Skeletal muscle tissue (tissue), 4 donors: ENCODE measurements around the gene TRHDE. TPM values are rescaled to one million over a fixed set of nuclear protein-coding genes. Genes with fewer than 3 reads are reported as not detected.

ENCODE experiments used
- H3K27ac ChIP-seq: one replicate; pipeline ENCODE4 v1.7.0; 2013; ENCODE audit warnings: mild to moderate bottlenecking, low read depth, low read length, inconsistent platforms
- H3K27me3 ChIP-seq, 3 donors: one replicate each; pipeline ENCODE4 v1.7.0; 2013; ENCODE audit warnings: low read length in 3 of 3; ENCODE audit not compliant: control insufficient read depth in 3 of 3, insufficient read depth in 3 of 3
- H3K36me3 ChIP-seq, 3 donors: one replicate each; pipeline ENCODE4 v1.7.0; 2013; ENCODE audit warnings: low read length in 3 of 3; ENCODE audit not compliant: control insufficient read depth in 3 of 3, insufficient read depth in 3 of 3
- H3K4me1 ChIP-seq, 3 donors: one replicate each; pipeline ENCODE4 v1.7.0; 2013; ENCODE audit warnings: low read length in 3 of 3, mild to moderate bottlenecking in 3 of 3; ENCODE audit not compliant: control insufficient read depth in 3 of 3, insufficient read depth in 3 of 3
- H3K4me3 ChIP-seq, 3 donors: one replicate each; pipeline ENCODE4 v1.7.0; 2013; ENCODE audit warnings: low read length in 3 of 3
- H3K9ac ChIP-seq, 3 donors: one replicate each; pipeline ENCODE4 v1.7.0; 2013; ENCODE audit warnings: low read length in 3 of 3, mild to moderate bottlenecking in 3 of 3, moderate library complexity in 2 of 3, low read depth in 1 of 3
- H3K9me3 ChIP-seq, 3 donors: one replicate each; pipeline ENCODE4 v1.7.0; 2013; ENCODE audit warnings: low read length in 3 of 3; ENCODE audit not compliant: control insufficient read depth in 3 of 3
- total RNA-seq: library from RNA; depleted of rRNA; stranded (reverse); fragments of >200 nt; gene quantifications from one replicate; pipeline ENCODE4 v1.2.3, GENCODE V29; 2014
- donor health status: Osteomylitis.

The TRHDE gene
- total RNA-seq, 1 donor from 2014 or later, result 6.8 TPM

- Histone ChIP-seq H3K27ac (no peak overlapping the region), H3K9ac (no peak overlapping the region), H3K4me3 (no peak overlapping the region), H3K36me3 (no peaks in the 10 kb centered on the region), H3K9me3 (no peaks in the 10 kb centered on the region), H3K27me3 (no peaks in the 10 kb centered on the region), H3K4me1 (no peaks in the 10 kb centered on the region)
These were observed 275.4 kb downstream of the TRHDE start for GRCh38 chr12:72547573-72547972.

DNA sequence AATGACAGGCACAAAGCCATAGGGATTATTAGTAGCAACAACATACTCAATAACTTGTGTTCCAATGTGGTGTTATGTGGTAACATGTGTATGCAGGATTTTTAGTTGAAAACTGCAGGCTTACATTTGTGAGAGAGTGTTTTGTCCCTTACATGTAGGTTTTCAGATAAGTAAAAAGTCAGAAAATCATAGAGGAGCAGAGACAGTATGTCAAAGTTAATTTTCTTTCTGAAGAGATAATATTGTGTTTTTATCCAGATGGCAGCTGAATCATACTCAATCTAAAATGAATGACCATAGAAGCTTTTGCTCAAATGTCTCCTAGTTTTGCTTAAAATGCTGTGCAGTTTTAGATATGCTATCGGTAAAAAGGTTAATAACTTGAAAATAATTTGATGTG is 277.0 kb downstream of the TRHDE start:
- H3K9me3 ChIP-seq, result no peaks in the 10 kb centered on the region
- no peaks in the 10 kb centered on the region for H3K4me1 ChIP-seq
- no peak overlapping the region for H3K9ac ChIP-seq
- no peak overlapping the region for H3K4me3 ChIP-seq
- H3K27ac ChIP-seq, result no peak overlapping the region
- no peaks in the 10 kb centered on the region for H3K27me3 ChIP-seq
- no peaks in the 10 kb centered on the region for H3K36me3 ChIP-seq

DNA sequence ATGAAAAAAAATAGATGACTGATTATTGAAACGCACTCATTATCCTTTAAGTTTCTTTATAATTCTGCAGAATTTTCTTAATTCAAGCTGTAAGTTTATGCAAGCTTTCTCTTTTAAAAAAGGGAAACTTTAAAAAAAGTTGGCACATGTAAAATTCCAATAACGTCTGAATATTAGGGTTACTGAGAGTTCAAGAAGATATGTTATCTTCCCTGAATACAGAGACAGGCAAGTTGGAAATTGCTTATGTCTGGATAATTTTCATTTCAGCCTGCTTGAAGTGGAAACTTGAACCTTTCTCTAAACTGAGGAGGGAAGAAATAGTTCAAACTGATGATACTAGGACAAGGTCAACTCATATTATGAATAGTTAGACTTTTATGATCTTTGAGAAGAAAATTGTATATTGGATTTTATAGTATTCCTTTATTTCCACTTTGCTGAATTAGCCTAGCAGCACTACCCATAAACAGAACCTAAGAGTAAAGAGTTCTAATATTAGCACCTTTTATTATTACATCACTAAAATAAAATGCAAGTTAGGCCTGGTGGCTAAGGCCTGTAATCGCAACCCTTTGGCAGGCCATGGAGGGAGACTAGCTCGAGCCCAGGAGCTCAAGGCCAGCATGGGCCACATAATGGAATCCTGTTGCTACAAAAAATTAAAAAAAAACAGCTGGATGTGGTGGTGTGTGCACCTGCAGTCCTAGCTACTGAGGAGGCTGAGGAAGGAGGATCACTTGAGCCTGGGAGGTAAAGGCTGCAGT is 288.0 kb downstream of the TRHDE start:
- Histone ChIP-seq H3K27me3 (no peaks in the 10 kb centered on the region), H3K36me3 (no peaks in the 10 kb centered on the region), H3K9ac (no peak overlapping the region), H3K27ac (no peak overlapping the region), H3K9me3 (no peaks in the 10 kb centered on the region), H3K4me3 (no peak overlapping the region), H3K4me1 (no peaks in the 10 kb centered on the region)

DNA sequence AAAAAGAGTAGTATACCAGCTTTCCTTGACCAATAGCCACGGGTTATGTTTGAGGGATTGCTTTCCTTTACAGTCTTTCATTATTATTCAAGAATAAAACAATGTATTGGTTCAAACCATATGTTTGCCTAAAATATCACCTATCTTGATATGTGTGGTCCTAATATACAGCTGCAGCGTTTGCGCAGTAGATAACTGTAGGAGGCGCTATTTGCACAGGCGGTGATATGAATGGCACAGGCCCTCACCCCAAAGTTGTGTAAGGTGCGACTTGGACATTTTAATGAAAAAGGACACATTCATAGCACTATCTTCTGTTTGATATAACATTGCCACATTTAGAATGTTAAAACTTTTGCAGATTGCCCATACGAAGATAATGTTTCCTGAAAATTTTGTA is 298.4 kb downstream of the TRHDE start:
- H3K36me3 ChIP-seq, result no peaks in the 10 kb centered on the region
- no peaks in the 10 kb centered on the region for H3K4me1 ChIP-seq

GRCh38 chr12:72574138-72574537 is 302.0 kb downstream of the TRHDE start:
- Histone ChIP-seq H3K9me3 (no peaks in the 10 kb centered on the region), H3K9ac (no peak overlapping the region), H3K27me3 (no peaks in the 10 kb centered on the region), H3K4me3 (no peak overlapping the region), H3K4me1 (no peaks in the 10 kb centered on the region), H3K27ac (no peak overlapping the region), H3K36me3 (no peaks in the 10 kb centered on the region)

More for the DNA sequence above, 298.4 kb downstream of the TRHDE start:
- Histone ChIP-seq H3K27ac (no peak overlapping the region), H3K4me3 (no peak overlapping the region), H3K9me3 (no peaks in the 10 kb centered on the region), H3K27me3 (no peaks in the 10 kb centered on the region), H3K9ac (no peak overlapping the region)

DNA sequence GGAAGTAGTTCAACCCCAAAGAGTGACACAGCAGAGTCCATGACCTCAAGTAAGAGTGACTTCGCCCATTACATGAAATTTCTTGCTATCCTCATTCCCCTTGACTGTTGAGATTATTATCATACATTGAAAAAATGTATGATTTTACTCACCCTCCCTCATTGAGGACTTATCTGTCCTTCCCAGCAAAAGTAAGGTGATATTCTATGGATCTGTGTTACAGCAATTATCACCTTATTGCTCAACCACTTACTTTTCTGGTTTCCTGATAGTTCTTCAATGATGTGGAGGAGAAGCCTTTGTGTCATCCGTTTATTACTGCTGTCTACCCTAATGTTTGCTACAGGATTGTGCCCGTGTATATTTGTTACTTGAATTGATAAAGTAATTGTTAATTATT is 306.2 kb downstream of the TRHDE start:
- Histone ChIP-seq H3K27ac (no peak overlapping the region), H3K27me3 (no peaks in the 10 kb centered on the region), H3K4me1 (no peaks in the 10 kb centered on the region), H3K9ac (no peak overlapping the region), H3K9me3 (no peaks in the 10 kb centered on the region), H3K36me3 (no peaks in the 10 kb centered on the region), H3K4me3 (no peak overlapping the region)

DNA sequence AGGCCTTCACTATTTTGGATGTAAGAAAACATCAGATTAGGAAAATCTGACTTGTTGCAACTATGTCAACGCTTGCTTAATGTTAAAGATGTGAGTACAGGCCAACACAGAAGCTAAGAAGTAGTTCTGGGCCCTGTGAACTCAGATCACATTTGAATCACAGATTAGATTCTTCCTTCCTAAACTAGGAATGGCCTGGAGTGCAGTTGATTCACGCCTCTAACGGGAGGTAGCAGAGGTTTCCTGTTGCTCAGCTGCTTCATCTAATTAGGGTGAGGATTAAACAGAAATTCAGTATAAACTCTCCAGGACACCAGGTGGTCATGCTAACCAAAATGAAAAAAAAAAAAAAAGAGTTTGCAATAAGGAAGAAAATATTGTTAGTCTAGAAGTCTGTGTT is 314.3 kb downstream of the TRHDE start:
- Histone ChIP-seq H3K27me3 (no peaks in the 10 kb centered on the region), H3K4me1 (no peaks in the 10 kb centered on the region), H3K36me3 (no peaks in the 10 kb centered on the region), H3K9me3 (no peaks in the 10 kb centered on the region), H3K27ac (no peak overlapping the region), H3K9ac (no peak overlapping the region), H3K4me3 (no peak overlapping the region)

GRCh38 chr12:72602581-72602980 is 330.4 kb downstream of the TRHDE start:
- Histone ChIP-seq H3K9ac (no peak overlapping the region), H3K27ac (no peak overlapping the region), H3K9me3 (peaks cover 0 to 5% (median 3%) of the 10 kb centered on the region in 3 donors), H3K4me1 (no peaks in the 10 kb centered on the region), H3K4me3 (no peak overlapping the region), H3K36me3 (no peaks in the 10 kb centered on the region), H3K27me3 (no peaks in the 10 kb centered on the region)

- no peak overlapping the region for H3K9ac ChIP-seq
These were observed 333.8 kb downstream of the TRHDE start for GRCh38 chr12:72605975-72606374.

DNA sequence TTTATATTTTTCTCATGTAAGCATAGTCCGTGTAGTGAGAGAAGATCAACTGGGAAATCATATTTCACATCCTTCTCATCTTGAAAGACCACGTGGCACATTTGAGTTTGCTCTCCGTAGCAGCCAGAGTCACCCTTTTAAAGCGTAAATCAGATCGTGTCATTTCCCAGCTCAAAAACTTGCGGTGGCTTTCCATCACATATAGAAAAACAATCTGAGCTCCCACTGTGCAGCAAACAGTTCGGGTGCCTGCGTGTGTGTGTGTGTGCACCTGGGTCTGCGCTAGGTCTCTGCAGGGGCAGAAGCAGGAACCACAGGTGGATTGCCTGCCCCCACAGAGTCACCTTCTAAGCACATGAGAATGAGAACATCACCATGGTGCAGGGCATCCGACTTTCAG is 338.2 kb downstream of the TRHDE start:
- no peak overlapping the region for H3K9ac ChIP-seq
- no peaks in the 10 kb centered on the region for H3K27me3 ChIP-seq
- no peaks in the 10 kb centered on the region for H3K4me1 ChIP-seq
- no peak overlapping the region for H3K4me3 ChIP-seq
- no peaks in the 10 kb centered on the region for H3K36me3 ChIP-seq
- H3K9me3 ChIP-seq, result peaks cover 0 to 2% (median 0%) of the 10 kb centered on the region in 3 donors
- H3K27ac ChIP-seq, result no peak overlapping the region

More at GRCh38 chr12:72605975-72606374, 333.8 kb downstream of the TRHDE start:
- Histone ChIP-seq H3K9me3 (peaks cover 0 to 4% (median 3%) of the 10 kb centered on the region in 3 donors), H3K36me3 (no peaks in the 10 kb centered on the region), H3K4me3 (no peak overlapping the region), H3K27ac (no peak overlapping the region), H3K4me1 (no peaks in the 10 kb centered on the region), H3K27me3 (no peaks in the 10 kb centered on the region)
